Stomach (tissue), 4 donors: ENCODE measurements around the gene TRIM9.

Experiments
- EP300 ChIP-seq: sonication (generic); formaldehyde crosslinking; IDR thresholded peaks from one replicate; pipeline ENCODE4 v1.6.1; 2017; ENCODE audit warnings: antibody characterized with exemption
- POLR2AphosphoS5 ChIP-seq, 3 donors: sonication (generic); formaldehyde crosslinking; IDR thresholded peaks; one replicate each; pipeline ENCODE4 v1.6.1; 2016; ENCODE audit warnings: antibody characterized with exemption in 3 of 3
- TF ChIP-seq, protein P1 (sequence below), 7 experiments: fragments of 450-650 bp in 4 of 7; fragments of 200-600 bp in 3 of 7; sonication (generic) in 3 of 7; IDR thresholded peaks; one replicate each; pipeline ENCODE4 v1.5.1; 2016 to 2019; ENCODE audit warnings: antibody characterized with exemption in 7 of 7, control low read depth in 2 of 7, mild to moderate bottlenecking in 1 of 7

- TF ChIP-seq, protein P1, sequence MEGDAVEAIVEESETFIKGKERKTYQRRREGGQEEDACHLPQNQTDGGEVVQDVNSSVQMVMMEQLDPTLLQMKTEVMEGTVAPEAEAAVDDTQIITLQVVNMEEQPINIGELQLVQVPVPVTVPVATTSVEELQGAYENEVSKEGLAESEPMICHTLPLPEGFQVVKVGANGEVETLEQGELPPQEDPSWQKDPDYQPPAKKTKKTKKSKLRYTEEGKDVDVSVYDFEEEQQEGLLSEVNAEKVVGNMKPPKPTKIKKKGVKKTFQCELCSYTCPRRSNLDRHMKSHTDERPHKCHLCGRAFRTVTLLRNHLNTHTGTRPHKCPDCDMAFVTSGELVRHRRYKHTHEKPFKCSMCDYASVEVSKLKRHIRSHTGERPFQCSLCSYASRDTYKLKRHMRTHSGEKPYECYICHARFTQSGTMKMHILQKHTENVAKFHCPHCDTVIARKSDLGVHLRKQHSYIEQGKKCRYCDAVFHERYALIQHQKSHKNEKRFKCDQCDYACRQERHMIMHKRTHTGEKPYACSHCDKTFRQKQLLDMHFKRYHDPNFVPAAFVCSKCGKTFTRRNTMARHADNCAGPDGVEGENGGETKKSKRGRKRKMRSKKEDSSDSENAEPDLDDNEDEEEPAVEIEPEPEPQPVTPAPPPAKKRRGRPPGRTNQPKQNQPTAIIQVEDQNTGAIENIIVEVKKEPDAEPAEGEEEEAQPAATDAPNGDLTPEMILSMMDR (IDR thresholded peaks at IDR 0.05): no peak
- no peak for TF ChIP-seq POLR2AphosphoS5 (IDR thresholded peaks at IDR 0.05)
- no peak for TF ChIP-seq EP300
These were observed 53.8 kb downstream of the TRIM9 start for GRCh38 chr14:51041108-51041531.
